CD4-positive, alpha-beta T cell treated with Interleukin-17A for 1 hour (primary cell): ENCODE results near the gene STK31.
A peak's percentile ranks its signal among the peaks of the same experiment; 100 is the strongest.
"Not testable (repeated sequence)": the region's sequence is repeated elsewhere in the genome, so short reads cannot be mapped to it uniquely, and the experiment has no call there.

ENCODE experiments used
- DNase-seq: peaks from one replicate; pipeline ENCODE4 v3.0.0-alpha.2; 2020

STK31 gene, protein sequence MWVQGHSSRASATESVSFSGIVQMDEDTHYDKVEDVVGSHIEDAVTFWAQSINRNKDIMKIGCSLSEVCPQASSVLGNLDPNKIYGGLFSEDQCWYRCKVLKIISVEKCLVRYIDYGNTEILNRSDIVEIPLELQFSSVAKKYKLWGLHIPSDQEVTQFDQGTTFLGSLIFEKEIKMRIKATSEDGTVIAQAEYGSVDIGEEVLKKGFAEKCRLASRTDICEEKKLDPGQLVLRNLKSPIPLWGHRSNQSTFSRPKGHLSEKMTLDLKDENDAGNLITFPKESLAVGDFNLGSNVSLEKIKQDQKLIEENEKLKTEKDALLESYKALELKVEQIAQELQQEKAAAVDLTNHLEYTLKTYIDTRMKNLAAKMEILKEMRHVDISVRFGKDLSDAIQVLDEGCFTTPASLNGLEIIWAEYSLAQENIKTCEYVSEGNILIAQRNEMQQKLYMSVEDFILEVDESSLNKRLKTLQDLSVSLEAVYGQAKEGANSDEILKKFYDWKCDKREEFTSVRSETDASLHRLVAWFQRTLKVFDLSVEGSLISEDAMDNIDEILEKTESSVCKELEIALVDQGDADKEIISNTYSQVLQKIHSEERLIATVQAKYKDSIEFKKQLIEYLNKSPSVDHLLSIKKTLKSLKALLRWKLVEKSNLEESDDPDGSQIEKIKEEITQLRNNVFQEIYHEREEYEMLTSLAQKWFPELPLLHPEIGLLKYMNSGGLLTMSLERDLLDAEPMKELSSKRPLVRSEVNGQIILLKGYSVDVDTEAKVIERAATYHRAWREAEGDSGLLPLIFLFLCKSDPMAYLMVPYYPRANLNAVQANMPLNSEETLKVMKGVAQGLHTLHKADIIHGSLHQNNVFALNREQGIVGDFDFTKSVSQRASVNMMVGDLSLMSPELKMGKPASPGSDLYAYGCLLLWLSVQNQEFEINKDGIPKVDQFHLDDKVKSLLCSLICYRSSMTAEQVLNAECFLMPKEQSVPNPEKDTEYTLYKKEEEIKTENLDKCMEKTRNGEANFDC

DNA sequence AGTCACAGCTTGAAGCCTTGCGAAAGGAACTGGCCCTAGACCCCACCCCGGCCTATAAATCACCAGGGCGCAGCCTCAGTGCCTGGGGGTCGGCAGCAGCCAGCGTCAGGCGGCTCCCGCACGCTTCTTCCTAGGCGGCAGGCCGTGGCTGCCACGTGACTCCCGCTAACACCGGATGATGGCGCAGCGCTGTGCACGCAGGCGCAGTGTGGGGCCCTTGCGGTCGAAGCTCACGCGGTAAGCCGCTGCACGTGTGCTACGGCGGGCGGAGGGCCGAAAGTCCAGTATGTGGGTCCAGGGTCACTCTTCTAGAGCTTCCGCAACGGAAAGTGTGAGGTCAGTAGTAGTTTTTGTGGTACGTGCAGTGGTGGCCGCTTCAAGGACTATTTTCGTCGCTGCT, at the start of gene STK31:
Gene STK31, plus strand, starts transcription at position 220 of the 400 bp plus-strand sequence. Its CDS starts 67 bp downstream, at position 287.
- DNase-seq = no peak

DNA sequence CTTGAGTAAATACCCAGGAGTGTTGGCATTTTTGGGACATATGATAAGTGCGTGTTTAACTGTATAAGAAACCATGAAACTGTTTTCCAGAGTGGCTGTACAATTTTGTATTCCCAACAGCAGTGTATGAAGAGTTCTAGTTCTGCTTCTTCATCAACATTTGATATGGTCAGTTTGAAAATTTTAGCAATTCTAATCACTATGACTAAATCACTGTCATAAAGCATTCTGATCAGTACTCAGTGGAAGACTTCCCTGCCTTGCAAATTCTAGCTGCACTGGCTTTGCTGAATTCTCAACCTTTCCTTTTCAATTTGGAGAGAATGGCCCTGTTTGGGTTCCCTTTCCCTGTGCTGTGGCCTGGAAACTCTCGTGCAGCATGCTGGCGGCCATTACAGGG, 48.6 kb upstream of the STK31 start:
- no peak for DNase-seq

DNA sequence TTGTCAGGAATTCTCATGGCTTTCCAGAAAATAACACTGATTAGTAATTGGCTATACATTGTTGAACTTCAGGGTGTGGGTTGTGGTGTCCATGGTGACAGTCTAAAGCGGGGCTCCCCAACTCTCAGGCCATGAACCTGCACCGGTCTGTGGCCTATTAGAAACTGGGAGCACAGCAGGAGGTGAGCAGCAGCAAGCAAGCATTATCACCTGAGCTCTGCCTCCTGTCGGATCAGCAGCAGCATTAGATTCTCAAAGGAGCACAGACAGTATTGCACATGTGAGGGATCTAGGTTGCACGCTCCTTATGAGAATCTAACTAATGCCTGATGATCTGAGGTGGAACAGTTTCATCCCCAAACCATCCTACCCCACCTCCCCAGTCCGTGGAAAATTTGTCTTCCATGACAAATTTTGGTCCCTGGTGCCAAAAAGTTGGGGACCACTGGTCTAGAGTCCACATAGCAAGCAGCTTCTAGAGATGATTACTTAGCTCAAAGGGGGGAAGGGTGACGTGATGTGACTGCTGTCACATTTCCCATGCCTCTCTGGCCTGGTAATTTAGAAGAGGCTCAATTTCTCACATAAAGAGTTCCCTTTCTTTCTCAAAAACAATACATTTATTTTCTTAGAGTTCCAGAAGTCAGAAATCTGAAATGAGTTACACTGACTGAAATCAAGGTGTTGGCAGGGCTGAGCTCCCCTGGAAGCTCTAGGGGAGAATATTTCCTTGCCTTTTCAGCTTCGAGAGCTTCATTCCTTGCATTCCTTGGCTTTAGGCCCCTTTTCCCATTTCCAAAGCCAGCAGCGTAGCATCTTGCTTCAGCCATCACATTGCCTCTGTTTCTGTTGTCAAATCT, 47.7 kb upstream of the STK31 start:
- DNase-seq = no peak

DNA sequence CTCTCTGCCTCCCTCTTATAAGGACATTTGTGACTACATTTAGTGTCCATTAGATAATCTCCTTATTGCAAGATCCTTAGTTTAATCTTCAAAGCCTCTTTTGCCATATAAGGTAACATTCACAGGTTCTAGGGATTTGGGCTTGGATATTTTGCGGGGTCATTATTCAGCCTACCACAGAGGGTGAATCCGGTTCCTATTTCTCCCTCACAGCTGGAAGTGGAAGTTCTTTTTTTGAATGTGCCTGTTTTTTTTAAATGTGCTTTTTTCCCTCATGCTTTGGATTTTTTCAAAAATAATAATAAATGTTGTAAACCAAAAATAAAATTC, 47.1 kb upstream of the STK31 start:
- no peak for DNase-seq

DNA sequence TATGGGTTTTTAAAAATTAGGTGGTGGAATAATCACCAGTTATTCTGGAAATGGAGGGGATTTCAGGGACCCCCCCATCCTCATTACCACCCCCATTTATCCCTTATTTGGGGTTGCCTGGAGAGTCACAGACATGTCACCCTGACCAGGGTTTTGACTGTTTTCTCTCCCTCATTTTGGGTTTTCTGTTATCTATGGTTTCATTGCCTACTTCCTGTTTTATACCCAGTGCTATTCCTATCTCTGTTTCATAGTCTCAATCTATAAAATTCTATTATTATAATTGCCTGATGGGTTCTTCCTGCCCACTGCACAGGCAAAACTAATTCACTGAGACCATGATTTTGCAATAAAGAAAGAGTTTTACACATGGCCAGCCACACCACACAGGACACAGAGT, 45.9 kb upstream of the STK31 start:
- DNase-seq = no peak

DNA sequence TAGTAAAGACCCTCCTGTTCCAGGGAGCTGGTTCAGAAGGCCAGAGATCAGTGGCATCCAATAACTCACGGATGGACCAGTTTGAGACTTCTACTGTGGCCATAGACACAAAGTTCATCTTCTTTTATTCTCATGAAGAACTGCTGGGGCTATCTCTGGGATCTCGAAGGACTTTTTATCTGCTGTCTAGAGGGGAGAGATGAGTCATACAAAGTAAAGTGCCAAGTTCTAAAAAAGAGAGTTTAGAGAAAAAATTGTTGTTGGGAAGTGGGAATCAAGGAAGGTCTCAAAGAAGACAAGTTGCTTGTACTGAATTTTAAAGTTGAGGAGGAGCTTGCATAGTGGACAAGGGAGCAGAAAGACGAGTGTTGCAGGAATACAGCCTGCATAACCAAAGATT, 38.0 kb upstream of the STK31 start:
- DNase-seq = no peak

DNA sequence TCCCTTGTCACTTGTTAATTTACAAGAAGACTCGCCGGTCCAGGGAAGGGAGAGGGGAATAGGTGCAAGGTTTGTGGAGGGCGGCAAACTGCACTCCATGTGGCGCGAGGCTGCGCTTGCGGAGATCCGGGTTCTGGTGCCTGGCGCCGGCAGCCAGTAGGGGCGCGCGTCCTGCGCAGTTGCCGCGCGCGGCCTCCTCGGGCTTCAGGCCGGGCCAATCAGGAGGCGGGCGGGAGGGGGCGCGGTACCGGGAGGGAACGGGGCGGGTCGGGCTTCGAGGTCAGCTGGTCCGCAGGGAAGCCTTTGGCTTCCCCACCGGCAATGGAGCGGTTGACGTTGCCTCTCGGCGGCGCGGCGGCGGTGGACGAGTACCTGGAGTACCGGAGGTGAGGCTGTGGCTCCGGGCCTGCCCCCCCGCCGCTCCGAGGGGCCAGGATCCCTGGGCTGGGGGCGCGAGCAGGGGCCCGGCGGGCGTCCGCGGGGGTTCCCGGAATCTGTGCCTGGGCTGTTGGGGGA, 30.1 kb upstream of the STK31 start, which contains the start of gene FAM221A:
Gene FAM221A, plus strand, starts transcription at position 302 of the 516 bp plus-strand sequence. Its CDS starts 20 bp downstream, at position 322.
- peak; percentile 83 for DNase-seq

DNA sequence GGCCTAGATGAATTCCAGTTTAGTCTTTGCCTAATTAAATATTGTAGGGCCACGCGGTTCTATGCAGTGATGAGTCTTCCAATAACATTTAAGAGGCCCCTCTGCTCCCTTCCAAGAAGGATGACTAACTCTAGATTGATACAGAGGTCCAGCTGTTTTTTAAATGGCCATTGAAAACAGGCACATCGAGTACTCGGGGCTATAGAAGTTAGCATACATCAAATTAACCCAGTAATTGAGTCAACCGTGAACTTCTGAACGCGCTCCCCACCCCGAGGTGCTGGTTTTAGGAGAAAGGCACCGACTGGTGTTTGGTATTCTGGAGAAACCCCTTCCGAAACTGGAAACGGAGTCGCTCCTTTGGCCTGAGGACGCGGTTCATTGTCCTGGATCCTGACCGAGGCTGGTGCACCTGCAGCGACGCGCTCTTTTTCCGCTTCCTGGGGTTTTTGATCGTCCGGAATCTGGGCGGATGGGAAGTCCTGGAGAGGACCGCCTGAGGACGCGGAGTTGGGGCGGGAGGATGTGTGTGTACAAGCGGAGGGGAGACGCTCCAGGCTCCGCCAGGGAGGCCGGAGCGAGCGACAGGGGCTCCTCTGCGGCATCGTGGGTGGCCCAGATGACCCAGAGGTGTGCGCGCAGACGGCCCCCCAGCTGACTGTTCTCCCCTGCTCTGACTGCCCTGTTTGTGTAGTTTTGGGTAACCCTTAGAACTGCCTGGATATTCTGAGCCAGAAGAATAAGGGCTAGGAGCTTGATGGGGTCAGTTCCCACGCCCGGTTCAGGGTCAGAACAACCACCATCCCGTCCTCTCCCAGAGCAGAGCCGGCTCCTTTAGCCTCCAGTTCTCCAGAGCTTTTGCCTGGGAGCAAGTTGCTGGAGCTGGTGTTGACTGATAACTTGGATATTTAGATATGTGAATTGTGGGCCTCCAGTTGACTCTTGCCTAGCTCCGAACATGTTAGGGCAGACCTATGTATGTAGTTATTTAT, 29.3 kb upstream of the STK31 start:
- DNase-seq = peak; percentile 59

DNA sequence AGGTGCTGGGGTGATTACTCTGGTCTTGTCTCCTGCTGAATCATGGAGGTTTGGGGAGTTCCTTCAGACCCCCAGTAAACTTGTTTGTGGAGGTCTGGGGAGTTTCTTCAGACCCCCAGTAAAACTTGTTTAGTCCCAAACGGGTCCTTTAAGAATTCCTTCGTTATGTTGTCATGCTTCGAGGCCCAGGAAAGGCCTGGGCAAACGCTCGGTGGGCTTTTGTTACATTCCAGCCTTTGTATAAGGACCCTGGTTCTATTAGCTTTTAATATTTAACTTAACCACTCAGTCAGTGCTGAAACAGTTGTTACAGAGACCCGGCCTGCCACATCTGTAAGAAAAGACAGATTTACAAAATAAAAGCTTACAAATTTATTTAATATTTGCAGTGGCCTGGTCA, 26.0 kb upstream of the STK31 start:
- not testable (repeated sequence) for DNase-seq

DNA sequence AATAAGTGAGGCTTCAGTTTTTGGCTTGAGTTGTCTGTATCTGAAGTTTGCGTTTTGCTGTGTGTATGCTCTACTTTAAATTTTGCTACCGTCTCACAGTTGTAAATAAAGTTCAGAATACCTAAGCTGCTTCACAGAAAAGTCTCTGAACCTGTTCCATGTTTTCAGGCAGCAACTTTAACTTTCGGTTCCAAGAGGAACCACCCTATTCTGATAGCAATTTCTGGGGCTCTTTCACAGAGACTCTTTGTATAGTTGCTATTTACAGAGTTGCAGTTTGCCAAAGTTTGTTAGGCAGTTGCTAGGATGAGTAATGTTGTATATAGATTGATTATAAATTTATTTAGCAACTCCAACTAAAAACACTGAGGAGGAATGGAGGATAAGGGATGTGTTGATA, 24.3 kb upstream of the STK31 start:
- DNase-seq = no peak

DNA sequence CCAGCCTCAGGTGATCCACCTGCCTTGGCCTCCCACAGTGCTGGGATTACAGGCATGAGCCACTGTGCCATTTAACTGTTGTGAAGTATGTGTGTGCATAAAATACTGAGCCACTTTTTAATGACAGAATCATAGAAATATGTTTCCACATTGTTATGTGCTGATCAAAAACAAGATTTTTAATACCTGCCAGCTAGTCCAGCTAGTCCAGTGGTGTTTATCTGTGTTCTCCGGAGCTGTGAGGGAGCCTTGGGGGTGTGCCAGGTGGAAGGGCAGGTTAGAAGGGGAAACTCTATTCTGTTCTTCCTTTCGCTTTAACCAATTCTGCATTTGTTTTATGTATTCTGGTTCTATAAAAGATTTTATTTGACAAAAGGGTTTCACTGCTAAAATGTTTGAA, 23.0 kb upstream of the STK31 start:
- DNase-seq = no peak

DNA sequence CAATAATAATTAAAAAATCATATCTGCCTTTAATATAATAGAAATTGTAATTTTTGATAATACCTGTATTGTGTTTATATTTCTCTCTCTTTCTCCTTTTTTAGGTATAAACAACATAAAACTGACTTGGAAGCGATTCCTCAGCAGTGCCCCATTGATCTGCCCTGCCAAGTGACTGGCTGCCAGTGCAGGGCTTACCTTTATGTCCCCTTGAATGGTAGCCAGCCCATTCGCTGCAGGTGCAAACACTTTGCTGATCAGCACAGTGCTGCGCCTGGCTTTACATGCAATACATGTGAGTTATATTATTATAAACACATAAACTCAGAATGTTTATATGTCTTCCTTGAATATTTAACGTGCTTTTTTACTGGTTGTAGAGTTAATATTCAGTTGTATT, 20.9 kb upstream of the STK31 start:
- DNase-seq = no peak

DNA sequence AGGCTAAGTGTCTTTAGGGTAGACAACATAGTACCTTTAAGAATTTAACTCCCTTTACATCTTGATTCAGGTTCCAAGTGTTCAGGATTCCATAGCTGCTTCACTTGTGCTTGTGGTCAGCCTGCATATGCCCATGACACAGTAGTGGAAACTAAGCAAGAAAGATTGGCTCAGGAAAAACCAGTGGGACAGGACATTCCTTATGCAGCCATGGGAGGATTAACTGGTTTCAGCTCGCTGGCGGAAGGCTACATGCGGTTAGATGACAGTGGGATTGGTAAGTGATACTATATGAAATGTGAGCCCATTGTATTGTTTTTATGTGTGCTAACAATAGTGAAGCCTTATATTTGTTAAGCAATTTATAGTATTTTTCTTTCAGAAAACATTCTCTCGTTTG, 18.7 kb upstream of the STK31 start:
- no peak for DNase-seq

DNA sequence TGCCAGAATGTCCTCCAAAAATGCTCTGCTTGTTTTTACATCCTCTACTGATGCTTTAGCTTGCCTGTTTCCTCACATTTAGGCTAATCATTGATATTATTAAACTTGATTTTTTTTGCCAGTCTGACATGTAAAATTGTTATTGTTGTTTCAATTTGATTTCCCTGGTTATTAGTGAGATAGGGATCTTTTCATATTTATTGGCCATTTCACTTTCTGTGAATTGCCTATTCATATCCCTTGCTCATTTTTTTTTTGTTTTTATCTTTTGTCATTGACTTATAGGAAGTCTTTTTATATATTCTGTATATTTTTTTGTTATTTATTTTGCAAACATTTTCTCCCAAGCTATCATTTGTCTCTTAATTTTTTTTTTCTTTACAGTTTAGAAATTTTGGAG, 16.8 kb upstream of the STK31 start:
- DNase-seq = no peak

DNA sequence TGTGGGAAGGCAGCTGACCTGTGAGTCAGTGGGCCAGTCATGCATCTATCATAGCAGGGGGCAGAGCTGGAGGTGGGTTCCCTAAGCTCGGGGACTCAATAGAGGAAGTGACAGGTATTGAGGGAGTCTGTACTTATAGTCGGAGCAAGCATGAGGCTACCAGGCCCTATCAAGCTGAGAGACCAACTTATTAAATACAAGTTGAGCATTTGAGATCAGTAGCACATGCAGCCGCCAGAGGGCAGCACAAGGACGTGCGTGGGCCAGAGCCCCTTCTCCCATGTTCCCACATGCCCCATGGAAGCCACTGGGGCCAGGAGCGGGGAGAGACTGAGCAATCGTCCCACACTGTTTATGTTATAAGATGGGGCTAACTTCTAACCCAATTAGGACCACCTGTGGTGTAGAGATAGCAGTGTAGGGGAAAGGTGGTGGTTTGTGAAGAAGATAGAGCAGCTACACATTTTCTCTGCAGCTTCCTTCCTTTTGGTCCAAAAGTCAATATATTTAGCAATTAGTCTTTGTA, 13.0 kb upstream of the STK31 start:
- peak; percentile 52 for DNase-seq

DNA sequence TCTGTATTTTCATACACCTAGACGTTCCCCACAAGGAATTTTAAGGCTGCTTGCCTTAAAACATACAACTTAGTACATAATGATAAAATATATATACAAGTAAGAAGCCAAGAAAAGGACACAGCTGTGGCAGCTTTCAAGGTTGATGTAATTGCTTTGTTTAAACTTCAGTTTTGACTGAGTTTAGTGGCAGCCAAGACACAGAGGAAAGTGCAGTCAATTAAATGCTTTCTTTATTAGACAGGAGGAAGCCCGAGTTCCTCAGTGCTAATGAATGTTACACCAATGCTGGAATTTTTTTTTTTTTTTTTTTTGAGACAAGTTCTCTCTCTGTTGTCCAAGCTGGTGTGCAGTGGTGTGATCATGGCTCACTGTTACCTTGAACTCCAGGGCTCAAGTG, 11.2 kb upstream of the STK31 start:
- DNase-seq = no peak

DNA sequence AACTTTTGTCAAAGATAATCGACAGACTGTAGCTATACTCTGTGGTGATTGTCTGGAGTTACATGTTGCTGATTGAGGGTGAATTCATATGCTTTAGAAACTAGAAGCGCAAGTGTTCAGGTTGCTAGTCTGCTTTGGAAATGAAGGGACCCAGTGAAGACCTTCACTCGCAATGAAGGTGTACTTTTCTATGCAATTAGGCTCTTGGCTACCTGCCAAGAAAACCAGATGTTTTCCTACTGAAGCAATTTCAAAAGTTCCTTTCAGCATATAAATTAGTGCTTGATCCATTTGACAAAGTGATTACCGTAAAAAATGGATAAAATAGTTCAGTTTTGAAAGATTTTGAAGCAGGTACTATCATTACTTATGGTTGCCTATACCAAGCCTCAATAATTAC, 10.0 kb upstream of the STK31 start:
- DNase-seq = no peak

DNA sequence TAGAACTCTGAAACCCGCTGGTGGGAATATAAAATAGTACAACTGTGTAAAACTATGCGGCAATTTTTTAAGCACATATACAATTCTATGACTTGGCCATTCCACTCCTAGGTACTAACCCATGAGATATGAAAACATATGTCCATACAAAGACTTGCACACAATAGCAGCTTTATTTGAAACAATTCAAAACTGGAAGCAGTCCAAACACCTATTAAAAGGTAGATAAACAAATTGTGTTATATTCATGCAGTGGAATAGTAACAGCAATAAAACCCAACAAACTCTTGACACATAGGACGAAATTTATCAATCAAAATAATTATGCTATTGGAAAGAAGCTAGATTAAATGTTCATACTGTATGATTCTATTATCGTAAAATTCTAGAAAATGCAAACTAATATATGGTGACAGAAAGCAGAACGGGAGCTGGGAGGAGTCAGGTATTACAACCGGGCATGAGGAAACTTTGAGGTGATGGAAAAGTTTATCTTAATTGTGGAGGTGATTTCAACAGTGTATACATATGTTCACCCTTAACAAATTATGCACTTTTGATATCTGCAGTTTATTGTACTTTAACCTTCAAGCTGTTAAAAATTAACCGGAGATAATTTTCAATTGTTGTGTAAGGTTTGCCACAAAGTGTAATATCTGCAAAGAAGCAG, 803 bp upstream of the STK31 start:
- no peak for DNase-seq

DNA sequence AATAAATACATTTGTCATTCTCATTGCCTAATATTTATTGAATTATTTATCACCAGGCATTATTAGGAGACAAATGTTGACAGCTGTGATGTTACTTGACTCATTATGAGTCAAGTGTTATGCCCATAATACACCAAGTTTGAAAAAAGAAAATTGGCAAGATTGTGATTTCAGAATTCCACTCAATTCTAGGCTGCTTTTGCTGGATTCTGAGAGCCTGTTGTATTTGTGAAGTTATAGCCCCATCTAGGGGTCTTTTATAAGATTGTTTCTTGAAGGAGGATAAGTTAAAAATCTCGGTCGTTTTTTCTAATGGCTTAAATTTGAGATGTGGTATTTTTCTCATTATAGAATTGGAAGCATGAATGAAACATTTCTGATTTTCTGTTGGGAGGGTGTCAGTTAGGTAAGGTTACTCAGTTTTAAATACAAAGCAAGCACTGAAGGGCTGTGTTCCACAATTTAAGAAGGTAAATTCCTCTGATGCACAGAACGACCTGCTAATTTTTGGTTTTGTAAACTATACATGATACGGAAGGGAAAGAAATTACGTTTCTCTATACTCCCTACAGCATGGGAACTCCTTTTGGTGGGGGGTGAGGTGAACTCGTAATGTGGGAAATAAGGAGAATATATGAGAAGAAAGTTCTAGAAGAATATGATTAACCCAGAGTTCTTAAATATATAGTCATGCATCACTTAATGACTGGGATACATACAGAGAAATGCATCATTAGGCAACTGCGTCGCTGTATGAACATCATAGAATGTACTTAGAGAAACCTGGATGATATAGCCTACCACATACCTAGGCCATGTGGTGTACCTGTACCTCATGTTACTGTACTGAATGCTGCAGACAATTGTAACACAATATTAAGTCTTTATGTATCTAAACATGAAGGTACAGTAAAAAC, 2.6 kb downstream of the STK31 start:
- peak; percentile 56 for DNase-seq
